ENCODE results near the gene RFT1.

DNA sequence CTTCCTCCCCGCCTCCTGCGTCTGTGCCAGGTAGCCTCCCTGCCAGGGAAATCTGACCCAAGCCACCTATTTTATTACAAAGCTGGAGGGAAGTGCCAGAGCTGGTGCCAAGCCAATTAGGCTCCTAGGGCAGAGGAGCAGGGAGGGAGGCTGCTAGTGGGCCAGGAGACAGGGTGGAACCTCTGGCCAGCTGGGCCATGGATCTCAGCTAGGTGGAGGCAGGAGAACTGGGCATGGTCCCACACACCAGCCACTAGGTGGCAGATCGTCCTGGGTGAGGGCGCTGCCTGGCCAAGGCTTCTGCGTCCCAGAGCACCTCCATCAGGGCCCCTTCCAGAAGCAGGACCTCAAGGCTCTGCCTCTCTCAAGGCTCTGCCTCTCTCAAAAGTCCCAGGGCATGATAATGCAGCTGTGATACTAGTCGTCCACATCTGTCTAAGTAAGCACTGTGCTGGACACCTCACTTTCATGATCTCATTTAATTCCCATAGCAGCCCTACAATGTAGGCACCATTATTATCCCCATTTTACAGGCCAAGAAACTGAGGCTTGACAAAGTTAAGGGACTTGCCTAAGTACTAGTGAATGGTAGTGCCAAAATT is 4.5 kb upstream of the RFT1 start:
- TF ChIP-seq POLR2A (IDR thresholded peaks at IDR 0.05), result no peak
- TF ChIP-seq, protein P1, sequence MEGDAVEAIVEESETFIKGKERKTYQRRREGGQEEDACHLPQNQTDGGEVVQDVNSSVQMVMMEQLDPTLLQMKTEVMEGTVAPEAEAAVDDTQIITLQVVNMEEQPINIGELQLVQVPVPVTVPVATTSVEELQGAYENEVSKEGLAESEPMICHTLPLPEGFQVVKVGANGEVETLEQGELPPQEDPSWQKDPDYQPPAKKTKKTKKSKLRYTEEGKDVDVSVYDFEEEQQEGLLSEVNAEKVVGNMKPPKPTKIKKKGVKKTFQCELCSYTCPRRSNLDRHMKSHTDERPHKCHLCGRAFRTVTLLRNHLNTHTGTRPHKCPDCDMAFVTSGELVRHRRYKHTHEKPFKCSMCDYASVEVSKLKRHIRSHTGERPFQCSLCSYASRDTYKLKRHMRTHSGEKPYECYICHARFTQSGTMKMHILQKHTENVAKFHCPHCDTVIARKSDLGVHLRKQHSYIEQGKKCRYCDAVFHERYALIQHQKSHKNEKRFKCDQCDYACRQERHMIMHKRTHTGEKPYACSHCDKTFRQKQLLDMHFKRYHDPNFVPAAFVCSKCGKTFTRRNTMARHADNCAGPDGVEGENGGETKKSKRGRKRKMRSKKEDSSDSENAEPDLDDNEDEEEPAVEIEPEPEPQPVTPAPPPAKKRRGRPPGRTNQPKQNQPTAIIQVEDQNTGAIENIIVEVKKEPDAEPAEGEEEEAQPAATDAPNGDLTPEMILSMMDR (IDR thresholded peaks at IDR 0.05), result no peak

All from lower leg skin (tissue), 3 donors.